SK-N-SH treated with all-trans-retinoic acid at 6 μM for 48 hours (cell line): ENCODE results near the gene THRAP3.

ENCODE experiments used
- ATAC-seq: fragments of 200-7000 bp; cut with Tn5 transposase; 3 replicates; pipeline ENCODE4 v1.9.1; 2020; ENCODE audit warnings: mild to moderate bottlenecking, moderate library complexity
- ESRRG ChIP-seq: fragments of 250-450 bp; sonication (Bioruptor Pico); IDR thresholded peaks from 2 replicates; pipeline ENCODE4 v1.6.1; 2021; ENCODE audit warnings: mild to moderate bottlenecking
- ISL1 ChIP-seq: fragments of 250-450 bp; sonication (Bioruptor Pico); IDR thresholded peaks from 2 replicates; pipeline ENCODE4 v2.1.2; 2022; ENCODE audit warnings: mild to moderate bottlenecking, moderate library complexity
- OSR1 ChIP-seq: fragments of 250-450 bp; sonication (Bioruptor Pico); IDR thresholded peaks from 2 replicates; pipeline ENCODE4 v1.8.0; 2022; ENCODE audit warnings: moderate library complexity, mild to moderate bottlenecking, inconsistent platforms
- RARB ChIP-seq: fragments of 250-450 bp; sonication (Bioruptor Pico); IDR thresholded peaks from 2 replicates; pipeline ENCODE4 v1.8.0; 2021; ENCODE audit warnings: mild to moderate bottlenecking, moderate library complexity
- SNAI2 ChIP-seq: fragments of 250-450 bp; sonication (Bioruptor Pico); IDR thresholded peaks from 2 replicates; pipeline ENCODE4 v1.5.0; 2020; ENCODE audit warnings: mild to moderate bottlenecking, moderate library complexity
- TCF4 ChIP-seq: fragments of 250-450 bp; sonication (Bioruptor Pico); IDR thresholded peaks from 2 replicates; pipeline ENCODE4 v1.8.0; 2021; ENCODE audit warnings: mild to moderate bottlenecking, moderate library complexity, borderline replicate concordance
- ZC3H10 ChIP-seq: fragments of 250-450 bp; sonication (Bioruptor Pico); IDR thresholded peaks from 2 replicates; pipeline ENCODE4 v1.5.1; 2021; ENCODE audit warnings: mild to moderate bottlenecking, moderate library complexity
- ZFP3 ChIP-seq: fragments of 250-450 bp; sonication (Bioruptor Pico); IDR thresholded peaks from 2 replicates; pipeline ENCODE4 v1.5.0; 2020; ENCODE audit warnings: mild to moderate bottlenecking, moderate library complexity
- ZFP30 ChIP-seq: fragments of 450-650 bp; formaldehyde crosslinking; IDR thresholded peaks from 2 replicates; pipeline ENCODE4 v1.5.0; 2022; ENCODE audit warnings: mild to moderate bottlenecking, moderate library complexity
- ZNF70 ChIP-seq: fragments of 450-650 bp; formaldehyde crosslinking; IDR thresholded peaks from 2 replicates; pipeline ENCODE4 v1.5.0; 2020; ENCODE audit warnings: mild to moderate bottlenecking, moderate library complexity
- TF ChIP-seq, protein P1 (sequence below): fragments of 250-450 bp; sonication (Bioruptor Pico); IDR thresholded peaks from 2 replicates; pipeline ENCODE4 v1.5.0; 2020; ENCODE audit warnings: mild to moderate bottlenecking, moderate library complexity
- TF ChIP-seq, protein P2 (sequence below): fragments of 250-450 bp; sonication (Bioruptor Pico); IDR thresholded peaks from 2 replicates; pipeline ENCODE4 v1.8.0; 2020; ENCODE audit warnings: mild to moderate bottlenecking, moderate library complexity, borderline replicate concordance
- TF ChIP-seq, protein P3 (sequence below): fragments of 250-450 bp; sonication (Bioruptor Pico); IDR thresholded peaks from 2 replicates; pipeline ENCODE4 v1.8.0; 2021; ENCODE audit warnings: low read depth, mild to moderate bottlenecking, moderate library complexity, borderline replicate concordance
- TF ChIP-seq, protein P4 (sequence below): fragments of 250-450 bp; sonication (Bioruptor Pico); IDR thresholded peaks from 2 replicates; pipeline ENCODE4 v1.5.1; 2021; ENCODE audit warnings: mild to moderate bottlenecking, moderate library complexity

The THRAP3 gene

DNA sequence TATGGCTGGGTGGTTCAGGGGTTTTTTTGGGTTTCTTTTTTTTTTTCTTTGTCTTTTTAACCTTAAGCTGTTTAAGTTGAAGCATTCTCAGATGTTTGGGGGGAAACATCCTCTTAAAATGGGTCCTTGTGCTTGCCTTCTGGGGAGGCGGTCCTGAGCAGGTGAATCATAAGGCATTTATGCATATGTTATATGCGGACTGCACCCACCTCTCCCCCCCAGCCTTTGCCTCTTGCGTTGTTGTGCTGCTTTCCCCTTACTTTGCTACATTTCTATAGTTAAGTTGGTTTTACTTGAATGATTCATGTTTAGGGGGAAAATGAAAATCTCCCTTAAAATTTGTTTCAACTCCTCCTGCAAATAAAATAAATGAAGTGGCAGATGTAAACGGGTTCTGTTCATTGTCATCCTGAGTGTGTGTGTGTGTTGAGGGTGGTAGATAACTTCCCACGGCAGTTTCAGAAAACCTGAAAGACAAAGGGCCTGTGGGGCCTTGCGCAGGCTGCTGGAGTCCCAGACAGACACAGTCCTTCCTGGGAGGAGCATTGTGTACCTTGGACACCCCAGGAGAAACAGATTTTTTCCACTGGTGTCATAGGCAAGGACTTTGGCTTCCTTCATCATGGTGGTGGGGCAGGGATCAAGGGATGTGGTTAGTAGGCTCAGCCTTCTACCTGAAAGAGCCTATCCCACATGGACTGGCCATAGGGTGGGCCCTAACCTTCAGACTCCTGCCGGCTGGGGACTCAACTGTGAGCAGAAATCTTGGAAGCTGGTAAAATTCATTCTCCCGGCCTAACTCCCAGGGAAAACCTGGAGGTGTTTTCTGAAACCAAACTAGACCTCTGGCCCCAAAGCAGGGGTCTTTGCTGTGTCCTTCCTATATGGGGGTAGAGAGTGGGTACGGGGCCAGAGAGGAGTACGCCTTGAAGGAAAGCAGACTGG is 81.0 kb downstream of the THRAP3 start:
- TF ChIP-seq ISL1, result no peak
- no peak for TF ChIP-seq ZC3H10 (CRISPR knock-in tag)
- TF ChIP-seq, protein P1, sequence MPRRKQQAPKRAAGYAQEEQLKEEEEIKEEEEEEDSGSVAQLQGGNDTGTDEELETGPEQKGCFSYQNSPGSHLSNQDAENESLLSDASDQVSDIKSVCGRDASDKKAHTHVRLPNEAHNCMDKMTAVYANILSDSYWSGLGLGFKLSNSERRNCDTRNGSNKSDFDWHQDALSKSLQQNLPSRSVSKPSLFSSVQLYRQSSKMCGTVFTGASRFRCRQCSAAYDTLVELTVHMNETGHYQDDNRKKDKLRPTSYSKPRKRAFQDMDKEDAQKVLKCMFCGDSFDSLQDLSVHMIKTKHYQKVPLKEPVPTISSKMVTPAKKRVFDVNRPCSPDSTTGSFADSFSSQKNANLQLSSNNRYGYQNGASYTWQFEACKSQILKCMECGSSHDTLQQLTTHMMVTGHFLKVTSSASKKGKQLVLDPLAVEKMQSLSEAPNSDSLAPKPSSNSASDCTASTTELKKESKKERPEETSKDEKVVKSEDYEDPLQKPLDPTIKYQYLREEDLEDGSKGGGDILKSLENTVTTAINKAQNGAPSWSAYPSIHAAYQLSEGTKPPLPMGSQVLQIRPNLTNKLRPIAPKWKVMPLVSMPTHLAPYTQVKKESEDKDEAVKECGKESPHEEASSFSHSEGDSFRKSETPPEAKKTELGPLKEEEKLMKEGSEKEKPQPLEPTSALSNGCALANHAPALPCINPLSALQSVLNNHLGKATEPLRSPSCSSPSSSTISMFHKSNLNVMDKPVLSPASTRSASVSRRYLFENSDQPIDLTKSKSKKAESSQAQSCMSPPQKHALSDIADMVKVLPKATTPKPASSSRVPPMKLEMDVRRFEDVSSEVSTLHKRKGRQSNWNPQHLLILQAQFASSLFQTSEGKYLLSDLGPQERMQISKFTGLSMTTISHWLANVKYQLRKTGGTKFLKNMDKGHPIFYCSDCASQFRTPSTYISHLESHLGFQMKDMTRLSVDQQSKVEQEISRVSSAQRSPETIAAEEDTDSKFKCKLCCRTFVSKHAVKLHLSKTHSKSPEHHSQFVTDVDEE, result no peak
- TF ChIP-seq ZFP30 (CRISPR knock-in tag), result no peak
- TF ChIP-seq RARB (CRISPR knock-in tag), result no peak
- TF ChIP-seq SNAI2 (CRISPR knock-in tag), result no peak
- no peak for ATAC-seq

DNA sequence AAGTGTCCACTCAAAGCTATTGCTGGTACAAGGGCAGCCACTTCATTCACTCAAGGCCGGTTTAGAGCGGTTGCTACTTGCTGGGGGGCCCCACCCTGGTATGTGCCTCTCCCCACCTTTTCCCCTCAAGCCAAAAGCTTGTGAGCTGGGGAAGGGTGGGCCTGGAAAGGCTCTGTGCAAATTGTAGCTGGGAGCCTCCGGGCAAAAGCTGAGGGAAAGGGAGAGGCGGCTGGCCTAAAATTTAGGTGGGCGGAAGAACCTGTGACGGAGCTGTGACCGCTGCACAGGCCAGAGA is 81.6 kb downstream of the THRAP3 start:
- ATAC-seq, result no peak

DNA sequence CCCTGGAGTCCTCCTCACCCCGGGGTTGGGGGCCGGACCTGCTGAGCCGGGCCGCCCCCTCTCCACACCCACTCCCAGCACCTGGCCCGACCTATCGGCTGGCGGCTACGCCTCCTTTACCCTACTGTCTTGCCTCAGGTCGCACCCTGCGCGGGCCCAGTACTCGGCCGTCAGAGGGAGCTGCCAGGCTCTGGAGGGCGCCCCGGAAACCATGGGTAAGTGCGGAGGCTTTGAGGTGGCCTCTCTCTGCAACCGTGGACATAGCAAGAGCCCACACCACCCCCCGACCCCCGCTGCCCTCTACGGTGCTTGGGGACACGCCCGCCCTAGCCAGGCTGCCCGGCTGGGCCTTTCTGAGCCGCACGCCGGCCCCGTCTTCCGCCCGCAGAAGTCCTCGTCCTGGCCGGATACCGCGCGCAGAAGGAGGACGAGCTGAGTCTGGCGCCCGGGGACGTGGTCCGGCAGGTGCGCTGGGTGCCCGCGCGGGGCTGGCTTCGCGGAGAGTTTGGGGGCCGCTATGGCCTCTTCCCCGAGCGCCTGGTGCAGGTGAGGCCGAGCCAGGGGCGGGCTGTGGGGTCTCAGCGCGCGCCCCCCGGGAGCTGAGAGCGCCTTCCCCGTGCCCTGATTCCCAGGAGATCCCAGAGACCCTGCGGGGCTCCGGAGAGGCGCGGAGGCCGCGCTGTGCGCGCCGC is 82.1 kb downstream of the THRAP3 start, which contains the start of gene SH3D21:
Gene SH3D21 (plus strand): TSS at position 159 of the 692 bp plus-strand sequence. CDS start 53 bp downstream, at position 212.
- TF ChIP-seq ZFP30 (CRISPR knock-in tag), result no peak
- TF ChIP-seq, protein P1, result no peak
- no peak for TF ChIP-seq ZNF70 (CRISPR knock-in tag)
- no peak for TF ChIP-seq RARB (CRISPR knock-in tag)
- no peak for TF ChIP-seq SNAI2 (CRISPR knock-in tag)
- no peak for TF ChIP-seq ZFP3
- TF ChIP-seq, protein P2, sequence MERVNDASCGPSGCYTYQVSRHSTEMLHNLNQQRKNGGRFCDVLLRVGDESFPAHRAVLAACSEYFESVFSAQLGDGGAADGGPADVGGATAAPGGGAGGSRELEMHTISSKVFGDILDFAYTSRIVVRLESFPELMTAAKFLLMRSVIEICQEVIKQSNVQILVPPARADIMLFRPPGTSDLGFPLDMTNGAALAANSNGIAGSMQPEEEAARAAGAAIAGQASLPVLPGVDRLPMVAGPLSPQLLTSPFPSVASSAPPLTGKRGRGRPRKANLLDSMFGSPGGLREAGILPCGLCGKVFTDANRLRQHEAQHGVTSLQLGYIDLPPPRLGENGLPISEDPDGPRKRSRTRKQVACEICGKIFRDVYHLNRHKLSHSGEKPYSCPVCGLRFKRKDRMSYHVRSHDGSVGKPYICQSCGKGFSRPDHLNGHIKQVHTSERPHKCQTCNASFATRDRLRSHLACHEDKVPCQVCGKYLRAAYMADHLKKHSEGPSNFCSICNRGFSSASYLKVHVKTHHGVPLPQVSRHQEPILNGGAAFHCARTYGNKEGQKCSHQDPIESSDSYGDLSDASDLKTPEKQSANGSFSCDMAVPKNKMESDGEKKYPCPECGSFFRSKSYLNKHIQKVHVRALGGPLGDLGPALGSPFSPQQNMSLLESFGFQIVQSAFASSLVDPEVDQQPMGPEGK (CRISPR knock-in tag), result no peak
- TF ChIP-seq ZC3H10 (CRISPR knock-in tag), result no peak
- TF ChIP-seq, protein P3, sequence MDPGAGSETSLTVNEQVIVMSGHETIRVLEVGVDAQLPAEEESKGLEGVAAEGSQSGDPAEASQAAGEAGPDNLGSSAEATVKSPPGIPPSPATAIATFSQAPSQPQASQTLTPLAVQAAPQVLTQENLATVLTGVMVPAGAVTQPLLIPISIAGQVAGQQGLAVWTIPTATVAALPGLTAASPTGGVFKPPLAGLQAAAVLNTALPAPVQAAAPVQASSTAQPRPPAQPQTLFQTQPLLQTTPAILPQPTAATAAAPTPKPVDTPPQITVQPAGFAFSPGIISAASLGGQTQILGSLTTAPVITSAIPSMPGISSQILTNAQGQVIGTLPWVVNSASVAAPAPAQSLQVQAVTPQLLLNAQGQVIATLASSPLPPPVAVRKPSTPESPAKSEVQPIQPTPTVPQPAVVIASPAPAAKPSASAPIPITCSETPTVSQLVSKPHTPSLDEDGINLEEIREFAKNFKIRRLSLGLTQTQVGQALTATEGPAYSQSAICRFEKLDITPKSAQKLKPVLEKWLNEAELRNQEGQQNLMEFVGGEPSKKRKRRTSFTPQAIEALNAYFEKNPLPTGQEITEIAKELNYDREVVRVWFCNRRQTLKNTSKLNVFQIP (CRISPR knock-in tag), result no peak
- TF ChIP-seq, protein P4, sequence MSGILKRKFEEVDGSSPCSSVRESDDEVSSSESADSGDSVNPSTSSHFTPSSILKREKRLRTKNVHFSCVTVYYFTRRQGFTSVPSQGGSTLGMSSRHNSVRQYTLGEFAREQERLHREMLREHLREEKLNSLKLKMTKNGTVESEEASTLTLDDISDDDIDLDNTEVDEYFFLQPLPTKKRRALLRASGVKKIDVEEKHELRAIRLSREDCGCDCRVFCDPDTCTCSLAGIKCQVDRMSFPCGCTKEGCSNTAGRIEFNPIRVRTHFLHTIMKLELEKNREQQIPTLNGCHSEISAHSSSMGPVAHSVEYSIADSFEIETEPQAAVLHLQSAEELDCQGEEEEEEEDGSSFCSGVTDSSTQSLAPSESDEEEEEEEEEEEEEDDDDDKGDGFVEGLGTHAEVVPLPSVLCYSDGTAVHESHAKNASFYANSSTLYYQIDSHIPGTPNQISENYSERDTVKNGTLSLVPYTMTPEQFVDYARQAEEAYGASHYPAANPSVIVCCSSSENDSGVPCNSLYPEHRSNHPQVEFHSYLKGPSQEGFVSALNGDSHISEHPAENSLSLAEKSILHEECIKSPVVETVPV (CRISPR knock-in tag), result no peak
- TF ChIP-seq OSR1 (CRISPR knock-in tag), result no peak
- no peak for TF ChIP-seq ESRRG (CRISPR knock-in tag)
- peak; percentile 23 for ATAC-seq

More for the DNA sequence above, 81.6 kb downstream of the THRAP3 start:
- TF ChIP-seq, protein P2 (CRISPR knock-in tag), result 0 out of 2 replicates have a peak, but pooled peaks have one; percentile 23
- TF ChIP-seq TCF4 (CRISPR knock-in tag) (no peak), ZC3H10 (CRISPR knock-in tag) (no peak)
